ENCODE results near the gene NOL4L.

GRCh38 chr20:32614772-32615171, 29.6 kb upstream of the NOL4L start:
- TF ChIP-seq CTCF (conservative IDR thresholded peaks at IDR 0.05): no peak
- no peak for TF ChIP-seq EZH2 (IDR thresholded peaks at IDR 0.05; ENCODE audit: low read depth)
